Psoas muscle (tissue), 8 donors: Measurements from ENCODE around the gene GATB. TPM values are rescaled to one million over a fixed set of nuclear protein-coding genes. Genes with fewer than 3 reads are reported as not detected.

ENCODE experiments used
- ATAC-seq, 4 donors: fragments of 200-7000 bp; cut with Tn5 transposase; one replicate each; pipeline ENCODE4 v1.9.1; 2020; ENCODE audit warnings: moderate library complexity in 3 of 4, mild to moderate bottlenecking in 2 of 4
- DNase-seq, 2 donors: peaks; one replicate each; pipeline ENCODE4 v3.0.0-alpha.2; 2020
- H3K27ac ChIP-seq: fragments of 200-600 bp; one replicate; pipeline ENCODE4 v1.8.0; 2022
- H3K27me3 ChIP-seq, 3 donors: fragments of 200-600 bp in 1 of 3; one replicate each; pipeline versions ENCODE4 v1.6.1 to v1.8.0; 2013 to 2022; ENCODE audit warnings: low read length in 2 of 3, mild to moderate bottlenecking in 2 of 3, moderate library complexity in 1 of 3; ENCODE audit not compliant: insufficient read depth in 3 of 3
- H3K36me3 ChIP-seq, 2 donors: fragments of 200-600 bp in 1 of 2; one replicate each; pipeline versions ENCODE4 v1.6.1 to v1.8.0; 2013 to 2022; ENCODE audit warnings: low read depth in 1 of 2, mild to moderate bottlenecking in 1 of 2, moderate library complexity in 1 of 2; ENCODE audit not compliant: insufficient read depth in 1 of 2
- H3K4me1 ChIP-seq: fragments of 200-600 bp; one replicate; pipeline ENCODE4 v1.8.0; 2022
- H3K4me3 ChIP-seq: fragments of 200-600 bp; one replicate; pipeline ENCODE4 v1.8.0; 2022; ENCODE audit warnings: mild to moderate bottlenecking
- H3K9me3 ChIP-seq: fragments of 200-600 bp; one replicate; pipeline ENCODE4 v1.8.0; 2022
- CTCF ChIP-seq: fragments of 200-600 bp; IDR thresholded peaks from one replicate; pipeline ENCODE4 v1.8.0; 2022; ENCODE audit warnings: antibody characterized with exemption
- WGBS, 3 donors: extraction: QIAGEN DNeasy Blood & Tissue Kit; methylation state at CpG; one replicate each; pipeline versions ENCODE4 v1.1.6 to v1.1.7; 2013; 5-methylcytosine and 5-hydroxymethylcytosine counted together
- intact Hi-C, 2 donors: fragments of 100-400 bp; cut with DNase I; formaldehyde crosslinking; loops; one replicate each; pipeline versions ENCODE4 v1.11.0 to v1.14.2; 2022
- polyA plus RNA-seq, 3 donors: library from polyadenylated mRNA; stranded (reverse); fragments of 200-250 nt; gene quantifications; one replicate each; pipeline ENCODE4 v1.2.3, GENCODE V29; 2013
- total RNA-seq, 4 donors: library from RNA; stranded (reverse); fragmentation: NEBNext Ultra II Directional in 2 of 4; extraction: Animal tissue kit (Norgen Biotek cat#: 25700) in 2 of 4; gene quantifications; one replicate each; pipeline versions ENCODE4 v1.2.1 to v1.2.4, GENCODE V29; 2021 to 2023
- donor health status: healthy with polysubstance abuse.
- donor health status: DM: no; HTN: no; CAD: no; lungs with moderate emphysema.
- donor health status: Bipolar disorder and iron deficiency.
- donor health status: healthy.
- donor health status: DM: yes; HTN: yes; CAD: no.
- donor health status: DM: no; HTN: no; CAD: no.
- donor health status: DM: no; HTN: no; CAD: no.
- donor health status: DM: yes; HTN: yes; CAD: no.

The GATB gene
- total and polyA plus RNA-seq, 7 donors = 22.8 to 36.6 (median 28.3) TPM

- intact Hi-C loops = no loop called here
- no peak for TF ChIP-seq CTCF
These were observed 42.4 kb upstream of the GATB start for GRCh38 chr4:151803246-151803645.

GRCh38 chr4:151801547-151802516, 41.0 kb upstream of the GATB start:
- Histone ChIP-seq H3K9me3 (no peaks in the 10 kb centered on the region), H3K27me3 (peaks cover 0 to 2% (median 0%) of the 10 kb centered on the region in 3 donors), H3K4me3 (no peak overlapping the region), H3K36me3 (no peaks in the 10 kb centered on the region), H3K4me1 (no peaks in the 10 kb centered on the region), H3K27ac (no peak overlapping the region)
- intact Hi-C loops = no loop called here
- DNase-seq = peak; percentile 17 to 38
- TF ChIP-seq CTCF = peak; percentile 67
- WGBS, 3 donors = 62 to 68% (median 63%) methylated on average over 15 of the region's 15 CpGs
- ATAC-seq = peak in 1 of 4 donors; percentile 59

More at GRCh38 chr4:151803246-151803645, 42.4 kb upstream of the GATB start:
- ATAC-seq (no peak), DNase-seq (no peak)
- H3K36me3 ChIP-seq = no peaks in the 10 kb centered on the region
- H3K27me3 ChIP-seq = no peaks in the 10 kb centered on the region
- H3K27ac ChIP-seq = no peak overlapping the region
- H3K4me3 ChIP-seq = no peak overlapping the region
- H3K9me3 ChIP-seq = no peaks in the 10 kb centered on the region
- H3K4me1 ChIP-seq = no peaks in the 10 kb centered on the region
- 52 to 56% (median 54%) methylated on average over 4 of the region's 4 CpGs for WGBS, 3 donors

- WGBS, 3 donors = 74 to 81% (median 81%) methylated on average over 3 of the region's 3 CpGs
- ATAC-seq = no peak
These were observed 38.7 kb upstream of the GATB start for GRCh38 chr4:151799417-151800012.

GRCh38 chr4:151798678-151799416, 38.0 kb upstream of the GATB start:
- ATAC-seq = no peak

More at GRCh38 chr4:151799417-151800012, 38.7 kb upstream of the GATB start:
- intact Hi-C loops = no loop called here
- peaks cover 0 to 2% (median 0%) of the 10 kb centered on the region in 3 donors for H3K27me3 ChIP-seq
- no peak for TF ChIP-seq CTCF
- no peaks in the 10 kb centered on the region for H3K9me3 ChIP-seq
- DNase-seq = no peak
- no peaks in the 10 kb centered on the region for H3K36me3 ChIP-seq
- no peaks in the 10 kb centered on the region for H3K4me1 ChIP-seq
- no peak overlapping the region for H3K27ac ChIP-seq
- no peak overlapping the region for H3K4me3 ChIP-seq

More at GRCh38 chr4:151798678-151799416, 38.0 kb upstream of the GATB start:
- no peak for DNase-seq
- TF ChIP-seq CTCF = no peak
- peaks cover 0 to 2% (median 0%) of the 10 kb centered on the region in 3 donors for H3K27me3 ChIP-seq
- no peak overlapping the region for H3K4me3 ChIP-seq
- WGBS, 3 donors = 79 to 82% (median 81%) methylated on average over 6 of the region's 6 CpGs
- no peak overlapping the region for H3K27ac ChIP-seq
- no peaks in the 10 kb centered on the region for H3K36me3 ChIP-seq
- H3K9me3 ChIP-seq = no peaks in the 10 kb centered on the region
- no peaks in the 10 kb centered on the region for H3K4me1 ChIP-seq
- intact Hi-C loops = no loop called here
